Measurements from ENCODE around the gene CCDC61. TPM values are rescaled to one million over a fixed set of nuclear protein-coding genes. Genes with fewer than 3 reads are reported as not detected.

The CCDC61 gene
- total and polyA plus RNA-seq, 4 donors, result 7.8 to 21.0 (median 11.0) TPM

DNA sequence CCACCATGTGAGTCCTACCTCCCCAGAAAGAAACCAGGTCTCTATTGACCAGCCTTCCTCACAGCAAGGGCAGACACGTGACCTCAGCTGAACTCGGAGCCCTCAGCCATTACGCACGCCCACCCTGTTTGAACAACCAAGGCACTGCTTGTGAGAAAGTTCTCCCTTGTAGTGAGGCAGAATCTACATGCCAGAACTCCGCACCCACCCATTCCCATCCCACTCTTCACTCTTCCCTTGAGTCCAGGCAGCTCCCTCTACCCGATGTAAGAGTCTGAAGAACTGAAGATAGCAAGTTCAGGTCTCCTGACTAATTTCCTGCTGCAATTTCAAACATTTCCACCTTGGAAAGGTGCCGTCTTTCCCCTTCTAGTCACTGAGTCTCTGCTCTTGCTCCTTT lies 28.0 kb upstream of the CCDC61 start:
- ATAC-seq (ENCODE audit: insufficient read depth, low FRiP score) (no peak), DNase-seq (no peak)
- 56 to 85% methylated on average over 7 of the region's 7 CpGs for WGBS, 2 donors
- Histone ChIP-seq H3K27me3 (ENCODE audit: control insufficient read depth in 3 of 3, insufficient read depth in 3 of 3, low read length in 2 of 3) (peaks cover 2 to 31% (median 13%) of the 10 kb centered on the region in 3 donors), H3K4me1 (ENCODE audit: control insufficient read depth in 5 of 5, insufficient read depth in 5 of 5, low read length in 5 of 5) (no peaks in the 10 kb centered on the region), H3K9ac (ENCODE audit: insufficient read depth in 1 of 2, low read length in 2 of 2) (no peak overlapping the region), H3K4me3 (no peak overlapping the region), H3K36me3 (ENCODE audit: control insufficient read depth in 4 of 4, insufficient read depth in 4 of 4, low read length in 4 of 4) (no peaks in the 10 kb centered on the region), H3K27ac (ENCODE audit: low read depth in 1 of 2, low read length in 1 of 2) (no peak overlapping the region), H3K9me3 (ENCODE audit: control insufficient read depth in 4 of 4, insufficient read depth in 3 of 4, low read length in 3 of 4) (no peaks in the 10 kb centered on the region)
- TF ChIP-seq, protein P1, sequence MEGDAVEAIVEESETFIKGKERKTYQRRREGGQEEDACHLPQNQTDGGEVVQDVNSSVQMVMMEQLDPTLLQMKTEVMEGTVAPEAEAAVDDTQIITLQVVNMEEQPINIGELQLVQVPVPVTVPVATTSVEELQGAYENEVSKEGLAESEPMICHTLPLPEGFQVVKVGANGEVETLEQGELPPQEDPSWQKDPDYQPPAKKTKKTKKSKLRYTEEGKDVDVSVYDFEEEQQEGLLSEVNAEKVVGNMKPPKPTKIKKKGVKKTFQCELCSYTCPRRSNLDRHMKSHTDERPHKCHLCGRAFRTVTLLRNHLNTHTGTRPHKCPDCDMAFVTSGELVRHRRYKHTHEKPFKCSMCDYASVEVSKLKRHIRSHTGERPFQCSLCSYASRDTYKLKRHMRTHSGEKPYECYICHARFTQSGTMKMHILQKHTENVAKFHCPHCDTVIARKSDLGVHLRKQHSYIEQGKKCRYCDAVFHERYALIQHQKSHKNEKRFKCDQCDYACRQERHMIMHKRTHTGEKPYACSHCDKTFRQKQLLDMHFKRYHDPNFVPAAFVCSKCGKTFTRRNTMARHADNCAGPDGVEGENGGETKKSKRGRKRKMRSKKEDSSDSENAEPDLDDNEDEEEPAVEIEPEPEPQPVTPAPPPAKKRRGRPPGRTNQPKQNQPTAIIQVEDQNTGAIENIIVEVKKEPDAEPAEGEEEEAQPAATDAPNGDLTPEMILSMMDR (IDR thresholded peaks at IDR 0.05; ENCODE audit: control extremely low read depth, extremely low read depth), result no peak

DNA sequence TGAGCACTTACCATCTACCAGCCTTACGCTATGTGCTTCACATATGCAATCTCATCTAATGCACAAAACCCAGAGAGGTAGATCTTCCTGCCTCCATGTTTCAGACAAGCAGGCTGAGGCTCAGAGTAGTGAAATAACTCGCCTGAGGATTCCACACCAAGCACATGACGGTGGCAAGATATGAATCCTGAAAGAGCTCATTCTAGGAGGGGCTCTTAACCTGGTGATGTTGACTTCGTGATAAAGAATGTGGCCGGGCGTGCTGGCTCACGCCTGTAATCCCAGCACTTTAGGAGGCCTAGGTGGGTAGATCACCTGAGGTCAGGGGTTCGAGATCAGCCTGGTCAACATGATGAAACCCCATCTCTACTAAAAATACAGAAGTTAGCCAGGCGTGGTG lies 26.6 kb upstream of the CCDC61 start:
- H3K27ac ChIP-seq (ENCODE audit: low read depth in 1 of 2, low read length in 1 of 2), result no peak overlapping the region
- H3K4me3 ChIP-seq, result no peak overlapping the region
- H3K27me3 ChIP-seq (ENCODE audit: control insufficient read depth in 3 of 3, insufficient read depth in 3 of 3, low read length in 2 of 3), result peaks cover 2 to 40% (median 19%) of the 10 kb centered on the region in 3 donors
- no peak for ATAC-seq (ENCODE audit: insufficient read depth, low FRiP score)
- H3K36me3 ChIP-seq (ENCODE audit: control insufficient read depth in 4 of 4, insufficient read depth in 4 of 4, low read length in 4 of 4), result no peaks in the 10 kb centered on the region
- no peak for DNase-seq
- no peaks in the 10 kb centered on the region for H3K4me1 ChIP-seq (ENCODE audit: control insufficient read depth in 5 of 5, insufficient read depth in 5 of 5, low read length in 5 of 5)
- H3K9me3 ChIP-seq (ENCODE audit: control insufficient read depth in 4 of 4, insufficient read depth in 3 of 4, low read length in 3 of 4), result peaks cover 0 to 3% (median 0%) of the 10 kb centered on the region in 4 donors
- WGBS, 2 donors, result 71 to 82% methylated on average over 9 of the region's 9 CpGs
- H3K9ac ChIP-seq (ENCODE audit: insufficient read depth in 1 of 2, low read length in 2 of 2), result no peak overlapping the region
- TF ChIP-seq, protein P1 (IDR thresholded peaks at IDR 0.05; ENCODE audit: control extremely low read depth, extremely low read depth), result no peak

DNA sequence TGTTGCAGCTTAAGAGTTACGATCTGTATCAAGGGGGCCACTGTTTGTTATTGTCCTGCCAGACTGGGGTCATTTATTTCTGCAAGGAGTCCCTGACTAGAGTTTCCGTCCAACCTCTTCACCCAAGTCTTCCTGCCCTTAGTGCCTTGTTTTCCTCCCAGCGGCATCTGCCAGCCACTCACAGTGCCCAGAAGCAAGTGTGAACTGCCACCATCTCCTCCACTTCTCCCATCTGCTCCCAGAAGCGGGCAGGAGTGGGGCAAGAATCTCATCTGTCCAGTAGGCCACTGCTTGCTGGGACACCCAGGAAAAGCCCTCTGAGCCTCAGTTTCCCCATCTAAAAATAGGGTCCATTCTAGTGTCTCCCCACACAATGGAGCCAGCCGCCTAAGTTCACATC lies 25.6 kb upstream of the CCDC61 start:
- H3K27ac ChIP-seq (ENCODE audit: low read depth in 1 of 2, low read length in 1 of 2), result peak overlapping the region in 1 of 2 donors; percentile 34
- no peaks in the 10 kb centered on the region for H3K36me3 ChIP-seq (ENCODE audit: control insufficient read depth in 4 of 4, insufficient read depth in 4 of 4, low read length in 4 of 4)
- peaks cover 0 to 3% (median 0%) of the 10 kb centered on the region in 4 donors for H3K9me3 ChIP-seq (ENCODE audit: control insufficient read depth in 4 of 4, insufficient read depth in 3 of 4, low read length in 3 of 4)
- H3K27me3 ChIP-seq (ENCODE audit: control insufficient read depth in 3 of 3, insufficient read depth in 3 of 3, low read length in 2 of 3), result peaks cover 2 to 47% (median 27%) of the 10 kb centered on the region in 3 donors
- WGBS, 2 donors, result 53 to 71% methylated on average over 5 of the region's 5 CpGs
- TF ChIP-seq, protein P1 (IDR thresholded peaks at IDR 0.05; ENCODE audit: control extremely low read depth, extremely low read depth), result no peak
- H3K4me1 ChIP-seq (ENCODE audit: control insufficient read depth in 5 of 5, insufficient read depth in 5 of 5, low read length in 5 of 5), result no peaks in the 10 kb centered on the region
- no peak overlapping the region for H3K4me3 ChIP-seq
- ATAC-seq (ENCODE audit: insufficient read depth, low FRiP score), result no peak
- DNase-seq, result no peak
- no peak overlapping the region for H3K9ac ChIP-seq (ENCODE audit: insufficient read depth in 1 of 2, low read length in 2 of 2)

Measured in lung (tissue), 12 donors.